PC-3 (cell line): ENCODE data around the gene CA10. TPM values are rescaled to one million over a fixed set of nuclear protein-coding genes. Genes with fewer than 3 reads are reported as not detected.

Source experiments
- ATAC-seq: fragments of 200-7000 bp; cut with Tn5 transposase; 2 replicates; pipeline ENCODE4 v1.9.1; 2020; ENCODE audit warnings: mild to moderate bottlenecking, moderate library complexity
- BruUV-seq: library from RNA; stranded (reverse); fragments of 400-500 nt; replicated peaks from 2 replicates; lab custom pipeline; 2021; lab: Mats Ljungman, UMichigan
- CTCF ChIA-PET: fragments of 300-600 bp; sonication (Branson Sonifier 250); formaldehyde crosslinking; loops from one replicate; lab custom pipeline; 2022; ENCODE audit warnings: antibody characterized with exemption; lab: Charles Lee
- POLR2A ChIA-PET: fragments of 300-600 bp; sonication (Branson Sonifier 250); formaldehyde crosslinking; loops from one replicate; lab custom pipeline; 2022; ENCODE audit warnings: antibody characterized with exemption; ENCODE audit not compliant: unreplicated experiment; lab: Charles Lee
- DNase-seq: peaks from one replicate; pipeline ENCODE4 v3.0.0-alpha.2; 2015
- H2AFZ ChIP-seq: fragments of 300-600 bp; sonication (generic); 2 replicates; pipeline ENCODE4 v1.6.0; 2016; ENCODE audit warnings: antibody characterized with exemption, low read length
- H3F3A ChIP-seq: fragments of 300-600 bp; sonication (generic); one replicate; pipeline ENCODE4 v1.6.0; 2017; ENCODE audit warnings: antibody characterized with exemption, low read length, control low read depth, mild to moderate bottlenecking; ENCODE audit not compliant: unreplicated experiment
- H3K27ac ChIP-seq: fragments of 300-600 bp; sonication (generic); 2 replicates; pipeline ENCODE4 v1.5.1; 2016; ENCODE audit warnings: mild to moderate bottlenecking, low read length
- H3K27me3 ChIP-seq: fragments of 300-600 bp; sonication (generic); 2 replicates; pipeline ENCODE4 v1.6.1; 2016; ENCODE audit warnings: low read length, mixed read lengths
- H3K36me3 ChIP-seq: fragments of 300-600 bp; sonication (generic); 2 replicates; pipeline ENCODE4 v1.6.1; 2016; ENCODE audit warnings: low read depth, mixed run types, low read length, mixed read lengths
- H3K4me1 ChIP-seq: fragments of 300-600 bp; sonication (generic); 2 replicates; pipeline ENCODE4 v1.5.1; 2016; ENCODE audit warnings: low read length; ENCODE audit not compliant: insufficient read depth
- H3K4me2 ChIP-seq: fragments of 300-600 bp; sonication (generic); 2 replicates; pipeline ENCODE4 v1.6.0; 2016; ENCODE audit warnings: low read length
- H3K4me3 ChIP-seq: fragments of 300-600 bp; sonication (generic); 2 replicates; pipeline ENCODE4 v1.5.1; 2016; ENCODE audit warnings: mild to moderate bottlenecking, low read length, mixed read lengths
- H3K79me2 ChIP-seq: fragments of 300-600 bp; sonication (generic); 2 replicates; pipeline ENCODE4 v1.6.1; 2017; ENCODE audit warnings: low read length, mixed read lengths
- H3K9ac ChIP-seq: fragments of 300-600 bp; sonication (generic); 2 replicates; pipeline ENCODE4 v1.6.0; 2016; ENCODE audit warnings: mild to moderate bottlenecking, low read length
- H3K9me2 ChIP-seq: fragments of 300-600 bp; sonication (generic); replicated peaks from 2 replicates; pipeline ENCODE4 v1.6.1; 2016; ENCODE audit warnings: mixed run types, low read length, mixed read lengths
- H3K9me3 ChIP-seq: fragments of 300-600 bp; sonication (generic); 2 replicates; pipeline ENCODE4 v1.6.1; 2016; ENCODE audit warnings: low read length, mixed read lengths
- H4K20me1 ChIP-seq: fragments of 300-600 bp; sonication (generic); 2 replicates; pipeline ENCODE4 v1.6.1; 2016; ENCODE audit warnings: low read length, mixed read lengths
- EZH2 ChIP-seq: fragments of 300-600 bp; sonication (generic); IDR thresholded peaks from one replicate; pipeline ENCODE4 v1.6.1; 2017; ENCODE audit warnings: antibody characterized with exemption, mild to moderate bottlenecking, low read length; ENCODE audit not compliant: unreplicated experiment
- EZH2phosphoT487 ChIP-seq: fragments of 300-600 bp; sonication (generic); IDR thresholded peaks from 2 replicates; pipeline ENCODE4 v1.6.1; 2018; ENCODE audit warnings: mild to moderate bottlenecking, antibody characterized with exemption, low read length, borderline replicate concordance
- intact Hi-C: fragments of 100-400 bp; cut with micrococcal nuclease; formaldehyde crosslinking; loops from 2 replicates; pipeline ENCODE4 v1.9.0; 2023
- total RNA-seq: library from RNA; depleted of rRNA; stranded (reverse); fragments of >200 nt; gene quantifications from 2 replicates; pipeline ENCODE4 v1.2.3, GENCODE V29; 2014
- TF ChIP-seq, protein P1 (sequence below): fragments of 300-600 bp; sonication (generic); conservative IDR thresholded peaks from 2 replicates; pipeline ENCODE4 v1.5.1; 2017; ENCODE audit warnings: antibody characterized with exemption, low read depth, mild to moderate bottlenecking, low read length

Gene CA10
- total RNA-seq, 1 experiment from 2014 or later = not detected

DNA sequence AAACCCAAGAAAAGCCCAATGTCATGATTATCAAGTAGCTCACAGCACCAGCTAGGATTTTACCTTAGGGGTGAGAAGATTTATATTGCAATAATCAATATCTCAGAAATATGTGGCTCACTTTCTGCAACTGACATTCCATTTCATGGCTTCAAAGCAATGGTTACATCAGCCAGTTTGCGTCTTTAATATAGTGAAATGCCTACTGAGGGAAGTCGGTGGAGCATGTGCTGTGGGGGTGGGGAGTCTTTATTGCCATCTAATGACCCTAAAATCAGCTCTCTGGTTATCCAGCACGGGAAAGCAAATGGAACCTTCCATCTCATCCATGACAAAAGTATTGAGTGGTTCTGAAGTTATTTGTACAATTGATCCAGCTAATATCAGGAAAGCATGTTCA, 395.5 kb downstream of the CA10 start:
- POLR2A ChIA-PET = no interaction called here
- H3K9me2 ChIP-seq = no peaks in the 10 kb centered on the region
- DNase-seq = no peak
- H3F3A ChIP-seq = no peaks in the 10 kb centered on the region
- no peak overlapping the region for H3K27ac ChIP-seq
- H3K9ac ChIP-seq = no peak overlapping the region
- intact Hi-C loops = no loop called here
- H3K9me3 ChIP-seq = no peaks in the 10 kb centered on the region
- no peaks in the 10 kb centered on the region for H3K36me3 ChIP-seq
- TF ChIP-seq, protein P1, sequence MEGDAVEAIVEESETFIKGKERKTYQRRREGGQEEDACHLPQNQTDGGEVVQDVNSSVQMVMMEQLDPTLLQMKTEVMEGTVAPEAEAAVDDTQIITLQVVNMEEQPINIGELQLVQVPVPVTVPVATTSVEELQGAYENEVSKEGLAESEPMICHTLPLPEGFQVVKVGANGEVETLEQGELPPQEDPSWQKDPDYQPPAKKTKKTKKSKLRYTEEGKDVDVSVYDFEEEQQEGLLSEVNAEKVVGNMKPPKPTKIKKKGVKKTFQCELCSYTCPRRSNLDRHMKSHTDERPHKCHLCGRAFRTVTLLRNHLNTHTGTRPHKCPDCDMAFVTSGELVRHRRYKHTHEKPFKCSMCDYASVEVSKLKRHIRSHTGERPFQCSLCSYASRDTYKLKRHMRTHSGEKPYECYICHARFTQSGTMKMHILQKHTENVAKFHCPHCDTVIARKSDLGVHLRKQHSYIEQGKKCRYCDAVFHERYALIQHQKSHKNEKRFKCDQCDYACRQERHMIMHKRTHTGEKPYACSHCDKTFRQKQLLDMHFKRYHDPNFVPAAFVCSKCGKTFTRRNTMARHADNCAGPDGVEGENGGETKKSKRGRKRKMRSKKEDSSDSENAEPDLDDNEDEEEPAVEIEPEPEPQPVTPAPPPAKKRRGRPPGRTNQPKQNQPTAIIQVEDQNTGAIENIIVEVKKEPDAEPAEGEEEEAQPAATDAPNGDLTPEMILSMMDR = no peak
- TF ChIP-seq EZH2phosphoT487 (no peak), EZH2 (no peak)
- no peak overlapping the region for H2AFZ ChIP-seq
- H3K27me3 ChIP-seq = 0 out of 2 replicates have a peak, but pooled peaks cover 12% of the 10 kb centered on the region
- no peak for ATAC-seq
- H3K4me1 ChIP-seq = no peaks in the 10 kb centered on the region
- H3K4me2 ChIP-seq = no peak overlapping the region
- H3K79me2 ChIP-seq = no peaks in the 10 kb centered on the region
- CTCF ChIA-PET = no interaction called here
- no peak overlapping the region for H3K4me3 ChIP-seq
- H4K20me1 ChIP-seq = no peaks in the 10 kb centered on the region
- no TSS peak for BruUV-seq

DNA sequence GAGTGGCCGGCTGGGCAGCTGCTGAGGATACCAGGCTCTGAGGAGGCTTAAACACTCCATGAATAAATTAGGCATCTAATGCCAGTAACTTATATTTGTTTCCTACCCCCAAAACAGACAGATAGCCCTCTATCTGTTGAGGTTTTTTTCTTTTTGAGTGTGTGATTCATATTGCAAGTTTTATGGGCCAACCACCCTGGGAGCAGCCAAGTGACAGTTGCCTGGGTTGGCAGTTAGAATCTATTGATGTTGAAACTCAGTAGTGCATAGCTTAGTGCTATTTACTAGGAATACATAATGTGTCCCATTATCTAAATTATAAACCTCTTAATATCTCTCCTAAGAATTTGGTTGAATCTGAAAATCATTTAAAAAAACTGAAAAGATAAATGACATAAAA, 397.4 kb downstream of the CA10 start:
- no TSS peak for BruUV-seq

DNA sequence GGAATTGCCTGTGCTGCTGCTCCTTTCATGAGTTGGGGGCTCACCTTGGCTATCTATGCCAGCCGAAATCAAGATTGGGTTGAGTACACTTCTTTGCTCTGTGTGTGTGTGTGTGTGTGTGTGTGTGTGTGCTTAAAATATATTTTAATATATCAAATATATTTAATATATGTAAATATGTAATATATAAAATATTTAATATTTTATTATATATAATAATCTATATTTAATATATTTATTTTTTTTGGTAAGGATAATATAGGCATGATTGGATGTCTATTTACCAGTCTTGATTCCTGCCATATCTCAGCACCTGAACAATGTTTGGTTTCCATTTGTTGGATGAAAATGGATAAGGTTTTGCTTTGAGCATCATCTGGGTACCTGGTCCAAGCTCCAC, 399.3 kb downstream of the CA10 start:
- no TSS peak for BruUV-seq
- no peaks in the 10 kb centered on the region for H3K79me2 ChIP-seq
- ATAC-seq (no peak), DNase-seq (no peak)
- ChIA-PET CTCF (no interaction called here), POLR2A (no interaction called here)
- intact Hi-C loops = no loop called here
- H4K20me1 ChIP-seq = no peaks in the 10 kb centered on the region
- TF ChIP-seq EZH2 (no peak), EZH2phosphoT487 (no peak)
- TF ChIP-seq, protein P1 = no peak
- no peak overlapping the region for H3K27ac ChIP-seq
- no peak overlapping the region for H3K4me2 ChIP-seq
- H3K36me3 ChIP-seq = no peaks in the 10 kb centered on the region
- no peak overlapping the region for H3K9ac ChIP-seq
- H3K9me3 ChIP-seq = no peaks in the 10 kb centered on the region
- no peak overlapping the region for H3K4me3 ChIP-seq
- H3K27me3 ChIP-seq = 0 out of 2 replicates have a peak, but pooled peaks cover 23% of the 10 kb centered on the region
- no peaks in the 10 kb centered on the region for H3K9me2 ChIP-seq
- no peaks in the 10 kb centered on the region for H3F3A ChIP-seq
- H2AFZ ChIP-seq = no peak overlapping the region
- H3K4me1 ChIP-seq = no peaks in the 10 kb centered on the region

More for the DNA sequence above, 397.4 kb downstream of the CA10 start:
- no peak overlapping the region for H3K4me3 ChIP-seq
- no peak overlapping the region for H3K9ac ChIP-seq
- no peaks in the 10 kb centered on the region for H3K4me1 ChIP-seq
- no peaks in the 10 kb centered on the region for H3F3A ChIP-seq
- ATAC-seq (no peak), DNase-seq (no peak)
- H3K27ac ChIP-seq = no peak overlapping the region
- ChIA-PET CTCF (no interaction called here), POLR2A (no interaction called here)
- H2AFZ ChIP-seq = no peak overlapping the region
- H3K9me2 ChIP-seq = no peaks in the 10 kb centered on the region
- intact Hi-C loops = no loop called here
- no peak overlapping the region for H3K4me2 ChIP-seq
- H4K20me1 ChIP-seq = no peaks in the 10 kb centered on the region
- no peaks in the 10 kb centered on the region for H3K36me3 ChIP-seq
- H3K9me3 ChIP-seq = no peaks in the 10 kb centered on the region
- TF ChIP-seq EZH2phosphoT487 (no peak), EZH2 (no peak)
- TF ChIP-seq, protein P1 = no peak
- H3K27me3 ChIP-seq = 0 out of 2 replicates have a peak, but pooled peaks cover 15% of the 10 kb centered on the region
- no peaks in the 10 kb centered on the region for H3K79me2 ChIP-seq
